Head of caudate nucleus (tissue), 42 donors: ENCODE measurements around the gene PDE10A.

Experiments used
- DNase-seq, 42 donors: peaks; one replicate each; pipeline versions ENCODE4 v3.0.0 to v3.0.0-alpha.2; 2020 to 2021; ENCODE audit warnings: mixed read lengths in 7 of 42
- intact Hi-C: fragments of 100-400 bp; cut with DNase I; formaldehyde crosslinking; loops from one replicate; pipeline ENCODE4 v1.15.0; 2022

PDE10A gene

DNA sequence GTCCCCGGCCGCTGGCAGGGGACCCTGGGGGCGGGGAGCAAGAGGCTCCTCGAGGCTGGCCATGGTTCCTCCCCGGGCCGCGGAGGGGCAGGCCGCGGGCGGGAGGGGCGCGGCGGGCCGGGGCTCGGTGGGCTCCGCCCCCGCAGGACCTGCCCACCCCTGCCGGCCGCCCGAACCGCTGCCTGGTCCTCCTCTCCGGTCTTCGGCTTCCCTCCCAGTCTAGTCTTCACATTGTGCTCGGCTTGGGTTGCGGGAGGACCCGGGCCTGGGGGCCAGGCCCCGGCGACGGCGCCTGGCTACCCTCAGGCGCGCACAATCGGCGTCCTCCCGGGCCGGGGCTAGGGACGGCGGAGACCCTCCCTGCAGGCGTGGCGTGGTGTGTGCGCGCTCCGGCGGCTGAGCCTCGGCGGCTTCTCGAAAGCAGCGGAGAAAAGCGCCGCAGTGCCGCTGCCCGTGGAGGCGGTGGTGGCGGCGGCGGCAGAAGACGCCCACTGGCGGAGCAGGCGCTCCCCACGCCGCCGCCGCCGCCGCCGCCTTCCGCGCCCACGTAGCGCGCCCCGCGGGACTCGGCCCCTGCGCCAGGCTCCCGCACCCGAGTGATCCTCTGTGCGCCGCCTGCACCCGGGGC lies at the start of gene PDE10A:
Gene PDE10A, minus strand, starts transcription at position 493 of the 628 bp plus-strand sequence. Its CDS starts 430 bp downstream, at position 63.
- intact Hi-C loops: no loop called here
- DNase-seq: peak in 16 of 42 donors; percentile 29 to 72 (median 54)

- DNase-seq: no peak
Measured at GRCh38 chr6:165708985-165709576, 46.0 kb upstream of the PDE10A start.

DNA sequence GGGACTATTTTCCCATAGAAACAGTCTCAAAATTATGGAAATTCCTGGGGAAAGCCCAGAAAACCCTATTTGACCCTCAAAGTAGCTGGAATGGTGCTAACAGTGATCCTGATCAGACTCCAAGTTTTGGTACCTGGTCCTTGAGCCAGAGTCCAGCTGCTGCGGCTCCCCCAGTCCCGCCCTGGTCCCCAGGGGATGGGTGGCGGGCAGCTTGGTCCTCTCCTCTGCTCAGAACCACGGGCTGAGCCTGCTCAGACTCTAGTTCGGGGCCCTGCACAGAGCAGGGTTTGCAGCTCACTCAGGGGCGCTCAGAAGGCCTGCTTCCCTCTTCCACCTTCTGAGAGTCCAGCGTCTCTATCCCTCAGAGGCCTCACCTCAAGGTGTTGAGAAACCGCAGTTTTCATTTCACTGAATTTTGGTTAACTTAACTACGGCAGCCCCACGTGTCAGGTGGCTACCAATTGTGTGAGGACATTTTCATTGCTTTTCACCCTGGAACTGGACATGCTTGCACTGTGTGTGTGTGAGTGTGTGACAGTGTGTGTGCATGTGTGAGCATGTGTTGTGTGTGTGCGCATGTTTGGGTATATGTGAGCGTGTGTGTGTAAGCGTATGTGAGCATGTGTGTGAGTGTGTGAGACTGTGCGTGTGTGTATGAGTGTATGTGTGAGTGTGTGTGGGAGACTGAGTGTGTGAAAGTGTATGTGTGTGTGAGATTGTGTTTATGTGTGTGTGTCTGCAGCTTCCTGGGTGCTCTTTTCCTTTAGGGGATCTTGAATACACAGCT lies 44.2 kb upstream of the PDE10A start:
- no peak for DNase-seq
- intact Hi-C loops: no loop called here

More at GRCh38 chr6:165708985-165709576, 46.0 kb upstream of the PDE10A start:
- intact Hi-C loops: no loop called here

DNA sequence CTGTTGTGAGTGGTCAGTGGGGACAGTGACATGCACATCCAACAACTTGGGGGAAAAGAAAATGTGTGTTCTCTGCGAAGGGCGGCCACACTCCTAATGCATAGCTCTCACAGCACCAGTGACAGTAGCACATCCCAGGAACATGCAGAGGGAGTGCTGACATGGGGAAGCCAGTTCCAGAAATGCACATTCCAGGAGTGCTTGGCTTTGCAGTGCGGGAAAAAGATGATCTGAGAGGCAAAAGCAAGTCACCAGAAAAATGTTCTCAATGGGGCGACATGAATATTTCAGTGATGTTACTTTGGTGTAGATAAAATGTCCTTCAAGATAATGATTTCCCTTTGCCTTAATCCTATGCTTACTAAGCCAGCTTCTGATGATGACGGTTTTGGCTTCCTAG lies 42.9 kb upstream of the PDE10A start:
- intact Hi-C loops: no loop called here

DNA sequence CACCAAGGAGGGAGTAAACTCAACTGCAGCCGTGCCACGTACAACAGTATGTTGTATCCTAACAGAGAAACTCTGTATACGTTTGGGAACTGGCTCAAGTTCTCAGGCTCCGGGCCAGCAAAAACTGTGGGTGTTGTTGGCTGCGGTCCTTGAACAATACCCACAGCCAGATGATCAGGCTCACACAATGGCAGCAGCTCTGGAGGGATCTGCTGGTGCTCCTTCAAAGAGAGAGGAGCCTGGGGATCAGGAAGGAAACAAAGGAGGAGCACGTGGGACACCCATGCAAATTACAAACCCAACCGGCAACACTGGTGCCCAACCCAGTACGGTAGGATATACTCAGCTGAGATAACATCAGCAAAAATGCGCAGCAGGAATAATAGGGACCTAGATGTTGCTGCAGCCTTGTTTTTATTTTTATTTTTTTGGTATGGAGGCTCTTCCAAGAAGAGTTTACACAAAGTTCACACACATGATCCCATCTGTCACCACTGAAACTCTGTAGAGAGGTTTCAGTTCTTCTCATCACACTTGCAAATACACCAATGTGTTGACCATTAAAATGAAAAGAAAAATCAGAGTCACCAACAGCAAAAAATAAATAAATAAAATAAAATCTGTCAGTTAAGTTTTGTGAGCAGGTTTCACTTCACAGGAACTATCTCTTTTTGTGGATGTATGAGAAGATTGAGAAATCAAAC lies 41.2 kb upstream of the PDE10A start:
- DNase-seq: peak in 17 of 42 donors; percentile 19 to 69 (median 41)
- intact Hi-C loops: no loop called here

More for the DNA sequence above, 42.9 kb upstream of the PDE10A start:
- peak in 4 of 42 donors; percentile 14 to 43 (median 30) for DNase-seq

- intact Hi-C loops: no loop called here
- no peak for DNase-seq
Measured at GRCh38 chr6:165702669-165703068, 39.6 kb upstream of the PDE10A start.

- intact Hi-C loops: no loop called here
- DNase-seq: no peak
Measured at GRCh38 chr6:165701564-165702354, 38.7 kb upstream of the PDE10A start.

- no peak for DNase-seq
Measured at GRCh38 chr6:165701005-165701404, 38.0 kb upstream of the PDE10A start.

DNA sequence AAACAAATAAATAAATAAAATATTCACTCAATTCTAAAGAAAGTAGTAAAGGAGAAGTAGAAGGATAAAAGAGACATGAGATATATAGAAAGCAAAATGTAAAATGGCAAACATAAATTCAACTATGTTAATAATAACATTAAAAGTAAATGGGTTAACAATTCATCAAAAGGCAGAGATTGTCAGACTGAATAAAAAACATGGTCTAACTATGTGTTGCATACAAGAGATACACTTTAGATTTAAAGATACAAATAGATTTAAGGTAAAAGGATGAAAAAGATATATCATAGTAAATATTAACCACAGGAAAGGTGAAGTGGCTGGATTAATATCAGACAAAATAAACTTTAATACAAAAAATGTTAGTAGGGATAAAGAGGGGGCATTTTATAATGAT lies 35.8 kb upstream of the PDE10A start:
- intact Hi-C loops: no loop called here
- DNase-seq: no peak

More at GRCh38 chr6:165701005-165701404, 38.0 kb upstream of the PDE10A start:
- intact Hi-C loops: no loop called here

- DNase-seq: no peak
- intact Hi-C loops: no loop called here
Measured at GRCh38 chr6:165697171-165697570, 34.1 kb upstream of the PDE10A start.

- no peak for DNase-seq
- intact Hi-C loops: no loop called here
Measured at GRCh38 chr6:165695722-165696515, 32.9 kb upstream of the PDE10A start.

GRCh38 chr6:165694296-165694695 lies 31.3 kb upstream of the PDE10A start:
- intact Hi-C loops: no loop called here
- no peak for DNase-seq

- intact Hi-C loops: no loop called here
Measured at GRCh38 chr6:165692106-165692653, 29.1 kb upstream of the PDE10A start.

GRCh38 chr6:165689699-165690098 lies 26.7 kb upstream of the PDE10A start:
- intact Hi-C loops: no loop called here
- no peak for DNase-seq

More at GRCh38 chr6:165692106-165692653, 29.1 kb upstream of the PDE10A start:
- DNase-seq: no peak

DNA sequence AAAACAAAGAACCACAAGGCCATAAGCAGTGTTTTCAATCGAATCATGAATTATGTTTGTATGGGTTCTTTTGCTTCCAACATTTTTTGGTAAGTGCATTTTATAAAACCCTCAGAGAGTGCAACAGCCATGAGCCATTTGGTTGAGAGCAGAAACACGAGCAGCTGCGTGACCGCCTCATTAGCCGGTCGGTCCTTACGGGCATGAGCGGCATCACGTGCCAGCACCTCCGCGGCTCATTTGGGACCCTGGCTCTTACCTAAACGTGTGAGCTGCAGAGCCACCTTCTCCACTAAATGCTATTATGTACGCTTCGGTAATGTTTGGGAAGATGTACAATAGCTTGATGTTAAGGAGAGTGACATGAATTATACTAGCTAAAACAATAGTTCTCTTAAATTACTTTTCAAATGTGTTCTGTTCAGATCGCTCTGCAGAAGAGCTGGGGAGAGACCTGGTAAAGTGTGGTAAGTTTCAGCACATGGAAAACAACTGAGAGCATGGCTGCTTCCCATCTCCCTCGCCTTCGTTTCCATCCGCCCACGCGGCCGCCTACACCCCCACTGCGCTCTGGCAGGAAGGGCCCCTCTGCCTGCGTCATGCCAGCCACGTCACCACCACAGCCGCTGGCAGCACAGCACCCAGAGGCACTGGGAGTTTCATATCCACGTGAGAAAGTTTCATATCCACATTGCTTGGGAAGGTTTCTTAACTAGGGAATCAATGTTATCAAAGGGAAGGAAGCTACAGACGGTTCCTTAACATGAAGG lies 23.7 kb upstream of the PDE10A start:
- DNase-seq: peak; percentile 71 to 97 (median 91)
- intact Hi-C loops: no loop called here

- DNase-seq: no peak
- intact Hi-C loops: no loop called here
Measured at GRCh38 chr6:165685302-165685701, 22.3 kb upstream of the PDE10A start.

- intact Hi-C loops: no loop called here
- no peak for DNase-seq
Measured at GRCh38 chr6:165684333-165684732, 21.3 kb upstream of the PDE10A start.
